K562 (cell line): ENCODE measurements around the gene AKAP13. TPM values are rescaled to one million over a fixed set of nuclear protein-coding genes. Genes with fewer than 3 reads are reported as not detected.

ENCODE experiments used
- ATAC-seq: fragments of 200-7000 bp; cut with Tn5 transposase; 3 replicates; pipeline ENCODE4 v1.9.1; 2020; ENCODE audit warnings: moderate library complexity
- BruUV-seq: library from RNA; stranded (reverse); fragments of 400-500 nt; replicated peaks from 2 replicates; lab custom pipeline; 2021; lab: Mats Ljungman, UMichigan
- CTCF ChIA-PET: fragments of 300-600 bp; formaldehyde crosslinking; extraction: SDS; loops from one replicate; lab custom pipeline; 2021; ENCODE audit warnings: low intra/inter-chr PET ratio; lab: Yijun Ruan, JAX
- POLR2A ChIA-PET: fragments of 300-600, 350-650 bp; sonication (Branson Sonifier 250); formaldehyde crosslinking; extraction: SDS; loops from one replicate; lab custom pipeline; 2021; ENCODE audit warnings: antibody characterized with exemption, inconsistent platforms; lab: Yijun Ruan, JAX
- DNase-seq, 4 experiments: peaks; one replicate each; pipeline versions ENCODE4 v3.0.0 to v3.0.0-alpha.2; 2011 to 2018; ENCODE audit warnings: low spot score in 3 of 4, mixed read lengths in 3 of 4; ENCODE audit errors: extremely low read depth in 1 of 4
- FAIRE-seq: peaks from 2 replicates; lab custom pipeline; 2011; peaks lifted over from hg19 to GRCh38; lab: Jason Lieb, UNC
- H2AFZ ChIP-seq: 2 replicates; pipeline ENCODE4 v1.6.0; 2011; ENCODE audit warnings: low read depth, low read length, control low read depth, inconsistent platforms
- H3K27ac ChIP-seq: fragments of 200-600 bp; 3 replicates; pipeline ENCODE4 v1.8.0; 2011; ENCODE audit warnings: low read depth, mild to moderate bottlenecking, control low read depth, inconsistent platforms, low read length, moderate library complexity, mixed read lengths; ENCODE audit errors: extremely low read depth
- H3K27me3 ChIP-seq, 2 experiments: fragments of 300-600 bp in 1 of 2; 2 replicates in 1 of 2; 3 replicates in 1 of 2; pipeline versions ENCODE4 v1.6.0 to v1.8.0; 2011; ENCODE audit warnings: inconsistent platforms in 2 of 2, low read length in 2 of 2, mild to moderate bottlenecking in 1 of 2, mixed read lengths in 1 of 2, moderate library complexity in 1 of 2; ENCODE audit not compliant: control insufficient read depth in 2 of 2, insufficient read depth in 2 of 2
- H3K36me3 ChIP-seq: fragments of 300-600 bp; 3 replicates; pipeline ENCODE4 v1.8.0; 2011; ENCODE audit warnings: mild to moderate bottlenecking, low read length, inconsistent platforms; ENCODE audit not compliant: control insufficient read depth, insufficient read depth
- H3K4me1 ChIP-seq, 2 experiments: fragments of 200-600 bp in 1 of 2; replicated peaks in 1 of 2; 2 replicates in 1 of 2; 3 replicates in 1 of 2; pipeline versions ENCODE4 v1.5.1 to v1.8.0; 2011; ENCODE audit warnings: inconsistent platforms in 2 of 2, low read length in 2 of 2, mild to moderate bottlenecking in 1 of 2, mixed read lengths in 1 of 2, moderate library complexity in 1 of 2; ENCODE audit not compliant: control insufficient read depth in 2 of 2, insufficient read depth in 2 of 2
- H3K4me2 ChIP-seq: 2 replicates; pipeline ENCODE4 v1.6.1; 2011; ENCODE audit warnings: low read length, control low read depth, inconsistent platforms, mixed read lengths; ENCODE audit not compliant: insufficient read depth
- H3K4me3 ChIP-seq: fragments of 200-600 bp; sonication (generic), shearing (Covaris generic); 2 replicates; pipeline ENCODE4 v1.5.1; 2016; ENCODE audit warnings: control low read depth, inconsistent platforms
- H3K79me2 ChIP-seq: fragments of 200-600 bp; 3 replicates; pipeline ENCODE4 v1.8.0; 2011; ENCODE audit warnings: low read length, inconsistent platforms; ENCODE audit not compliant: control insufficient read depth, insufficient read depth
- H3K9ac ChIP-seq, 2 experiments: 2 replicates each; pipeline versions ENCODE4 v1.6.0 to v1.6.1; 2011; ENCODE audit warnings: low read depth in 2 of 2, low read length in 2 of 2, control low read depth in 1 of 2, inconsistent platforms in 1 of 2, mild to moderate bottlenecking in 1 of 2, mixed read lengths in 1 of 2; ENCODE audit not compliant: insufficient read depth in 1 of 2
- H3K9me1 ChIP-seq: one replicate; pipeline ENCODE4 v1.6.0; 2011; ENCODE audit warnings: inconsistent platforms, mild to moderate bottlenecking, low read length, moderate library complexity; ENCODE audit not compliant: control insufficient read depth, insufficient read depth
- H3K9me3 ChIP-seq: replicated peaks from 2 replicates; pipeline ENCODE4 v1.5.1; 2011; ENCODE audit warnings: low read depth, low read length, inconsistent platforms; ENCODE audit not compliant: control insufficient read depth, insufficient read depth
- H4K20me1 ChIP-seq: replicated peaks from 2 replicates; pipeline ENCODE4 v1.6.1; 2011; ENCODE audit warnings: low read length, inconsistent platforms, mixed read lengths; ENCODE audit not compliant: control insufficient read depth, insufficient read depth
- HMGN3 ChIP-seq: IDR thresholded peaks from 2 replicates; pipeline ENCODE4 v1.6.1; 2011; ENCODE audit warnings: borderline replicate concordance, low read depth, mild to moderate bottlenecking, mixed read lengths, low read length; ENCODE audit not compliant: insufficient read length; ENCODE audit errors: extremely low read depth
- KDM2B ChIP-seq: fragments of 250-450 bp; sonication (Bioruptor Pico); IDR thresholded peaks from 2 replicates; pipeline ENCODE4 v1.8.0; 2021; ENCODE audit warnings: mild to moderate bottlenecking, moderate library complexity
- PTRF ChIP-seq: fragments of 450-650 bp; IDR thresholded peaks from 2 replicates; pipeline ENCODE4 v1.6.1; 2016; ENCODE audit warnings: mild to moderate bottlenecking, missing genetic modification characterization, missing compliant biosample characterization
- RBM34 ChIP-seq: fragments of 200-400 bp; formaldehyde crosslinking; IDR thresholded peaks from 2 replicates; pipeline ENCODE4 v1.6.1; 2018; ENCODE audit warnings: low read length, borderline replicate concordance; ENCODE audit not compliant: insufficient read depth
- SP1 ChIP-seq: sonication (generic); formaldehyde crosslinking; IDR thresholded peaks from 2 replicates; pipeline ENCODE4 v1.8.1; 2022; ENCODE audit warnings: mild to moderate bottlenecking, missing genetic modification reagents
- SP2 ChIP-seq: IDR thresholded peaks from 2 replicates; pipeline ENCODE4 v1.6.1; 2011; ENCODE audit warnings: mild to moderate bottlenecking, low read depth, low read length, moderate library complexity; ENCODE audit not compliant: poor library complexity, severe bottlenecking; ENCODE audit errors: extremely low read depth
- TAF1 ChIP-seq: IDR thresholded peaks from 2 replicates; pipeline ENCODE4 v1.6.1; 2011; ENCODE audit warnings: mild to moderate bottlenecking, low read length, moderate library complexity; ENCODE audit not compliant: insufficient read depth, control insufficient read depth, severe bottlenecking; ENCODE audit errors: extremely low read depth
- ZC3H8 ChIP-seq: fragments of 450-650 bp; IDR thresholded peaks from 2 replicates; pipeline ENCODE4 v1.6.1; 2017
- ZNF316 ChIP-seq: fragments of 450-650 bp; IDR thresholded peaks from 2 replicates; pipeline ENCODE4 v1.6.1; 2016
- ZNF354B ChIP-seq: fragments of 250-450 bp; sonication (Bioruptor Pico); IDR thresholded peaks from 2 replicates; pipeline ENCODE4 v1.4.0; 2020
- WGBS: fragments of 100-300 bp; shearing (Covaris generic); methylation state at CpG from one replicate; pipeline ENCODE4 v1.1.6; 2016; ENCODE audit warnings: low coverage, mixed read lengths; ENCODE audit not compliant: insufficient coverage; ENCODE audit errors: missing lambda C conversion rate; 5-methylcytosine and 5-hydroxymethylcytosine counted together
- in situ Hi-C: fragments of 300-500 bp; cut with MboI; formaldehyde crosslinking; loops from 4 replicates; pipeline ENCODE4 v1.15.0; 2018; ENCODE audit warnings: inconsistent platforms, mixed read lengths
- intact Hi-C: fragments of 100-400 bp; cut with micrococcal nuclease; formaldehyde crosslinking; loops from 2 replicates; pipeline ENCODE4 v1.14.2; 2022
- polyA plus RNA-seq, 8 experiments: library from polyadenylated mRNA; depleted of rRNA in 4 of 8; stranded (reverse) in 5 of 8; unstranded in 3 of 8; fragments of >200 nt; fragmentation: Nextera tagmentation in 2 of 8; fragmentation: Illumina TruSeq in 1 of 8; extraction: Ambion mirVana in 2 of 8; extraction: Trizol in 1 of 8; gene quantifications; 2 replicates each; pipeline versions ENCODE4 v1.2.1 to v1.2.3, GENCODE V29; 2011 to 2014; ENCODE audit warnings: inconsistent platforms in 1 of 8, missing spikeins in 1 of 8
- total RNA-seq, 7 experiments: library from RNA; depleted of rRNA in 6 of 7; stranded (reverse); fragments of >200 nt in 6 of 7; fragmentation: Illumina TruSeq in 2 of 7; extraction: Trizol in 2 of 7; gene quantifications; 2 replicates each; pipeline versions ENCODE4 v1.2.1 to v1.2.3, GENCODE V29; 2011 to 2021; ENCODE audit warnings: low replicate concordance in 1 of 7

The AKAP13 gene
- total and polyA plus RNA-seq, 9 of the 15 experiments (the other 6 are each of a cell fraction or from before 2014, with no cell fraction given), result 0.03 to 1.7 (median 0.42) TPM

- Histone ChIP-seq H3K4me3 (no peak overlapping the region), H3K4me1 (no peaks in the 10 kb centered on the region), H3K79me2 (no peaks in the 10 kb centered on the region), H3K9me1 (no peaks in the 10 kb centered on the region), H2AFZ (no peak overlapping the region), H3K27me3 (no peaks in the 10 kb centered on the region; a peak in 1 of 5 replicates), H3K4me2 (no peak overlapping the region), H4K20me1 (no peaks in the 10 kb centered on the region), H3K9ac (no peak overlapping the region), H3K36me3 (no peaks in the 10 kb centered on the region), H3K9me3 (no peaks in the 10 kb centered on the region), H3K27ac (no peak overlapping the region)
- in situ Hi-C loops (no loop called here), intact Hi-C loops (no loop called here)
- DNase-seq, result no peak
- BruUV-seq, result no TSS peak
- CTCF ChIA-PET, result no interaction called here
- POLR2A ChIA-PET, result no interaction called here
- ATAC-seq, result no peak
- WGBS, result 4% methylated on average over 6 of the region's 6 CpGs
- no peak for TF ChIP-seq HMGN3
- TF ChIP-seq PTRF (tag), result no peak
- TF ChIP-seq KDM2B (CRISPR knock-in tag), result no peak
- TF ChIP-seq ZC3H8, result no peak
- no peak for TF ChIP-seq TAF1
- TF ChIP-seq ZNF316, result no peak
- no peak for TF ChIP-seq ZNF354B (CRISPR knock-in tag)
- no peak for TF ChIP-seq RBM34
- no peak for TF ChIP-seq SP2
- TF ChIP-seq SP1 (CRISPR knock-in tag), result no peak
- FAIRE-seq, result no peak
Measured at GRCh38 chr15:85540085-85540797, 159.8 kb downstream of the AKAP13 start.
